SK-N-SH (cell line): Measurements from ENCODE around the gene TPM3. TPM values are rescaled to one million over a fixed set of nuclear protein-coding genes. Genes with fewer than 3 reads are reported as not detected.
"Not testable (repeated sequence)": the region's sequence is repeated elsewhere in the genome, so short reads cannot be mapped to it uniquely, and the experiment has no call there.

ENCODE experiments used
- CTCF ChIA-PET: fragments of 300-600, 350-600 bp; formaldehyde crosslinking; extraction: SDS; loops from one replicate; lab custom pipeline; 2021; lab: Yijun Ruan, JAX
- POLR2A ChIA-PET: fragments of 350-600 bp; sonication (Branson Sonifier 250); formaldehyde crosslinking; extraction: SDS; loops from one replicate; lab custom pipeline; 2020; ENCODE audit warnings: antibody characterized with exemption, inconsistent platforms; lab: Yijun Ruan, JAX
- DNase-seq: peaks from one replicate; pipeline ENCODE4 v3.0.0; 2012
- H2AFZ ChIP-seq: fragments of 200-600 bp; sonication (generic); 2 replicates; pipeline ENCODE4 v1.8.1; 2016; ENCODE audit warnings: antibody characterized with exemption, mild to moderate bottlenecking, low read depth
- H3F3A ChIP-seq: fragments of 200-600 bp; sonication (generic); replicated peaks from 2 replicates; pipeline ENCODE3; 2016; ENCODE audit warnings: antibody characterized with exemption, mild to moderate bottlenecking; ENCODE audit not compliant: insufficient read depth
- H3K27ac ChIP-seq, 2 experiments: fragments of 200-500 bp in 1 of 2; fragments of 200-600 bp in 1 of 2; sonication (Bioruptor generic) in 1 of 2; sonication (generic), shearing (Covaris generic) in 1 of 2; 2 replicates each; pipeline versions ENCODE4 v1.5.1 to v1.6.1; 2014 to 2016; ENCODE audit warnings: low read depth in 2 of 2, inconsistent platforms in 1 of 2, low read length in 1 of 2, mild to moderate bottlenecking in 1 of 2, mixed read lengths in 1 of 2
- H3K27me3 ChIP-seq: fragments of 200-600 bp; sonication (generic), shearing (Covaris generic); 2 replicates; pipeline ENCODE4 v1.6.1; 2016; ENCODE audit warnings: mixed run types; ENCODE audit not compliant: insufficient read depth
- H3K36me3 ChIP-seq, 2 experiments: fragments of 200-500 bp in 1 of 2; fragments of 200-600 bp in 1 of 2; sonication (Bioruptor generic) in 1 of 2; sonication (generic) in 1 of 2; replicated peaks in 1 of 2; 2 replicates each; pipeline versions ENCODE3 to v1.5.1; 2014 to 2016; ENCODE audit warnings: low read length in 1 of 2, mild to moderate bottlenecking in 1 of 2; ENCODE audit not compliant: insufficient read depth in 2 of 2, control insufficient read depth in 1 of 2
- H3K4me1 ChIP-seq, 2 experiments: fragments of 200-500 bp in 1 of 2; fragments of 200-600 bp in 1 of 2; sonication (Bioruptor generic) in 1 of 2; sonication (generic), shearing (Covaris generic) in 1 of 2; 2 replicates each; pipeline versions ENCODE4 v1.5.1 to v1.6.1; 2014 to 2016; ENCODE audit warnings: low read depth in 1 of 2, low read length in 1 of 2, mixed run types in 1 of 2; ENCODE audit not compliant: insufficient read depth in 2 of 2, control insufficient read depth in 1 of 2
- H3K4me2 ChIP-seq: fragments of 200-600 bp; sonication (generic), shearing (Covaris generic); 2 replicates; pipeline ENCODE4 v1.6.1; 2017; ENCODE audit warnings: mixed run types
- H3K4me3 ChIP-seq, 2 experiments: fragments of 200-500 bp in 1 of 2; fragments of 200-600 bp in 1 of 2; sonication (Bioruptor generic) in 1 of 2; sonication (generic), shearing (Covaris generic) in 1 of 2; 2 replicates each; pipeline versions ENCODE4 v1.5.1 to v1.8.1; 2014 to 2016; ENCODE audit warnings: low read depth in 2 of 2, inconsistent platforms in 1 of 2, low read length in 1 of 2, mild to moderate bottlenecking in 1 of 2, mixed read lengths in 1 of 2, moderate library complexity in 1 of 2
- H3K79me2 ChIP-seq: fragments of 200-600 bp; sonication (generic); 2 replicates; pipeline ENCODE4 v1.8.1; 2017; ENCODE audit warnings: mild to moderate bottlenecking; ENCODE audit not compliant: insufficient read depth
- H3K9ac ChIP-seq: fragments of 200-600 bp; sonication (generic); 2 replicates; pipeline ENCODE4 v1.6.1; 2017; ENCODE audit warnings: mixed run types
- H3K9me2 ChIP-seq: fragments of 200-600 bp; sonication (generic); 2 replicates; pipeline ENCODE4 v1.6.1; 2017; ENCODE audit warnings: mixed run types
- H3K9me3 ChIP-seq: fragments of 200-600 bp; sonication (generic); 2 replicates; pipeline ENCODE4 v1.6.1; 2017; ENCODE audit warnings: mixed run types, mild to moderate bottlenecking, moderate library complexity
- H4K20me1 ChIP-seq: fragments of 200-600 bp; sonication (generic); 2 replicates; pipeline ENCODE4 v1.6.1; 2017; ENCODE audit warnings: mild to moderate bottlenecking, mixed run types; ENCODE audit not compliant: insufficient read depth
- EZH2phosphoT487 ChIP-seq: fragments of 200-600 bp; sonication (generic); IDR thresholded peaks from 2 replicates; pipeline ENCODE4 v1.6.1; 2017; ENCODE audit warnings: low read depth, mixed run types, mild to moderate bottlenecking, antibody characterized with exemption, moderate library complexity, borderline replicate concordance
- GATA2 ChIP-seq: sonication (generic); formaldehyde crosslinking; IDR thresholded peaks from 2 replicates; pipeline ENCODE4 v1.5.0; 2020; ENCODE audit warnings: mild to moderate bottlenecking, missing genetic modification reagents
- JUND ChIP-seq: IDR thresholded peaks from 2 replicates; pipeline ENCODE4 v1.4.0; 2012
- NFIC ChIP-seq: IDR thresholded peaks from 2 replicates; pipeline ENCODE4 v1.4.0; 2012; ENCODE audit warnings: borderline replicate concordance
- POLR2AphosphoS5 ChIP-seq: IDR thresholded peaks from 2 replicates; pipeline ENCODE4 v1.6.1; 2012; ENCODE audit warnings: low read depth, low read length
- SIN3A ChIP-seq: IDR thresholded peaks from 2 replicates; pipeline ENCODE4 v1.6.1; 2012; ENCODE audit warnings: low read depth, mild to moderate bottlenecking, low read length, moderate library complexity, borderline replicate concordance
- TAF1 ChIP-seq: IDR thresholded peaks from 2 replicates; pipeline ENCODE4 v1.6.1; 2012; ENCODE audit warnings: low read depth, mild to moderate bottlenecking, low read length, moderate library complexity, borderline replicate concordance
- TEAD4 ChIP-seq: IDR thresholded peaks from 2 replicates; pipeline ENCODE4 v1.4.0; 2012; ENCODE audit warnings: mild to moderate bottlenecking, borderline replicate concordance; ENCODE audit not compliant: insufficient read depth
- WGBS: methylation state at CpG from one replicate; pipeline ENCODE4 v1.1.6; 2017; ENCODE audit warnings: low lambda C conversion rate; 5-methylcytosine and 5-hydroxymethylcytosine counted together
- polyA plus RNA-seq, 3 experiments: library from polyadenylated mRNA; depleted of rRNA; stranded (reverse); fragments of >200 nt; gene quantifications; 2 replicates each; pipeline ENCODE4 v1.2.3, GENCODE V29; 2012
- TF ChIP-seq, protein P1 (sequence below): IDR thresholded peaks from 2 replicates; pipeline ENCODE4 v1.4.0; 2012; ENCODE audit warnings: low read depth, borderline replicate concordance
- TF ChIP-seq, protein P2 (sequence below): IDR thresholded peaks from 2 replicates; pipeline ENCODE4 v1.4.0; 2012; ENCODE audit warnings: low read depth, borderline replicate concordance

The TPM3 gene
- polyA plus RNA-seq, 1 of the 3 experiments (the other 2 are of a cell fraction) = 324 TPM

DNA sequence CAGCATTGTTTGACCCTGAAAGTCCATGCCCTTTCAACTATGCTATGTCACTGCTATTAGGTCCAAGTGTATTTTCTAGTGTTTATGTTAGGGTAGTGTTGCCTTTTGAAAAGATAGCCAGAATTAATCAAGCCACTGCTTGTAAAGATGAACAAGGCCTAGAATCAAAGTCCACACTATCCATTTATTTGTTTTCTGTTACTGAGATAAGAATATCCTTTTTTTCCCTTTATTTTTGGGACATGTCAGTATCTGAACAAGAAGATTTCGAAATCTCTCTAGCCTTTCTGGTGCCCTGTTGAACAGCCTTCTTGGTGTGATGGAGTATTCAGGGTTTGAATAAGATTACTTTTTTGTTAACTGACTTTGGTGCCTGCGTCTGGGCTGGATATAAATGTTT lies 45.5 kb upstream of the TPM3 start:
- no peak overlapping the region for H3K27ac ChIP-seq
- H2AFZ ChIP-seq = no peak overlapping the region
- H3K9ac ChIP-seq = no peak overlapping the region
- H3K9me2 ChIP-seq = no peaks in the 10 kb centered on the region
- H3K79me2 ChIP-seq = peaks cover 93% of the 10 kb centered on the region
- H3K27me3 ChIP-seq = no peaks in the 10 kb centered on the region
- peaks cover 34% of the 10 kb centered on the region; the same call in 1 of the 2 replicates for H4K20me1 ChIP-seq
- TF ChIP-seq, protein P1, sequence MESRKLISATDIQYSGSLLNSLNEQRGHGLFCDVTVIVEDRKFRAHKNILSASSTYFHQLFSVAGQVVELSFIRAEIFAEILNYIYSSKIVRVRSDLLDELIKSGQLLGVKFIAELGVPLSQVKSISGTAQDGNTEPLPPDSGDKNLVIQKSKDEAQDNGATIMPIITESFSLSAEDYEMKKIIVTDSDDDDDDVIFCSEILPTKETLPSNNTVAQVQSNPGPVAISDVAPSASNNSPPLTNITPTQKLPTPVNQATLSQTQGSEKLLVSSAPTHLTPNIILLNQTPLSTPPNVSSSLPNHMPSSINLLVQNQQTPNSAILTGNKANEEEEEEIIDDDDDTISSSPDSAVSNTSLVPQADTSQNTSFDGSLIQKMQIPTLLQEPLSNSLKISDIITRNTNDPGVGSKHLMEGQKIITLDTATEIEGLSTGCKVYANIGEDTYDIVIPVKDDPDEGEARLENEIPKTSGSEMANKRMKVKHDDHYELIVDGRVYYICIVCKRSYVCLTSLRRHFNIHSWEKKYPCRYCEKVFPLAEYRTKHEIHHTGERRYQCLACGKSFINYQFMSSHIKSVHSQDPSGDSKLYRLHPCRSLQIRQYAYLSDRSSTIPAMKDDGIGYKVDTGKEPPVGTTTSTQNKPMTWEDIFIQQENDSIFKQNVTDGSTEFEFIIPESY = no peak
- TF ChIP-seq NFIC (no peak), JUND (no peak), TAF1 (no peak), TEAD4 (no peak), GATA2 (CRISPR knock-in tag) (no peak)
- TF ChIP-seq, all 33 proteins: peak for 0
- no peaks in the 10 kb centered on the region for H3K4me1 ChIP-seq
- no peaks in the 10 kb centered on the region for H3K9me3 ChIP-seq
- no peak overlapping the region for H3K4me2 ChIP-seq
- no peak overlapping the region for H3K4me3 ChIP-seq
- WGBS = 94% methylated on average over 2 of the region's 2 CpGs
- ChIA-PET POLR2A (no interaction called here), CTCF (interaction anchor here (0.6 kb wide), 1 partner anchor 15 kb away, joined by 3 read pairs; no protein-coding TSS in a partner anchor)
- H3K36me3 ChIP-seq = peaks cover 79 to 84% of the 10 kb centered on the region in 2 experiments
- H3F3A ChIP-seq = peaks cover 14% of the 10 kb centered on the region
- no peak for DNase-seq

DNA sequence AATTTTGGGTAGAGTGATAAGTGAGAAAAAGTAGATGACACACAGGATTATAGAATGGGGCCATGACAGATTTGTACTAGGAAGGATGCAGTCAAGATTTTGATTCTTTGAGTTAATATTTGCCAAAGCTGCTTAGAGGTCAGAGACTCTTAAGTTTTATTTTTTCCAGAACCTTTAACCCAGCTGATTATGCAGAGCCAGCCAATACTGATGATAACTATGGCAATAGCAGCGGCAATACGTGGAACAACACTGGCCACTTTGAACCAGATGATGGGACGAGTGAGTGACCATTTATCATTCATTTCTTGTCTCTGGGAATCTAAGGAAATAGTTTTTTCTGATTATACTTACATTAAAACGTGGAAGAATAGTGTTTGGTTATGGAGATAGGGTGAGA lies 45.0 kb upstream of the TPM3 start:
- TF ChIP-seq POLR2AphosphoS5 (no peak), EZH2phosphoT487 (no peak), SIN3A (no peak), JUND (no peak)
- TF ChIP-seq, protein P2, sequence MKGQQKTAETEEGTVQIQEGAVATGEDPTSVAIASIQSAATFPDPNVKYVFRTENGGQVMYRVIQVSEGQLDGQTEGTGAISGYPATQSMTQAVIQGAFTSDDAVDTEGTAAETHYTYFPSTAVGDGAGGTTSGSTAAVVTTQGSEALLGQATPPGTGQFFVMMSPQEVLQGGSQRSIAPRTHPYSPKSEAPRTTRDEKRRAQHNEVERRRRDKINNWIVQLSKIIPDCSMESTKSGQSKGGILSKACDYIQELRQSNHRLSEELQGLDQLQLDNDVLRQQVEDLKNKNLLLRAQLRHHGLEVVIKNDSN = no peak
- TF ChIP-seq, protein P1 = no peak
- Histone ChIP-seq H3K4me2 (no peak overlapping the region), H3K4me1 (no peaks in the 10 kb centered on the region), H3K9ac (no peak overlapping the region), H3K9me3 (no peaks in the 10 kb centered on the region), H3K4me3 (no peak overlapping the region), H3K36me3 (peaks cover 78 to 79% of the 10 kb centered on the region in 2 experiments), H3K79me2 (peaks cover 94% of the 10 kb centered on the region), H2AFZ (no peak overlapping the region), H3K27ac (no peak overlapping the region), H3K27me3 (no peaks in the 10 kb centered on the region), H3F3A (peaks cover 9% of the 10 kb centered on the region), H4K20me1 (peaks cover 31% of the 10 kb centered on the region; the same call in 1 of the 2 replicates), H3K9me2 (no peaks in the 10 kb centered on the region)
- DNase-seq = no peak
- 92% methylated on average over 4 of the region's 4 CpGs for WGBS
- CTCF ChIA-PET = interaction anchor here (0.6 kb wide), 1 partner anchor 14 kb away, joined by 3 read pairs; no protein-coding TSS in a partner anchor
- POLR2A ChIA-PET = no interaction called here

DNA sequence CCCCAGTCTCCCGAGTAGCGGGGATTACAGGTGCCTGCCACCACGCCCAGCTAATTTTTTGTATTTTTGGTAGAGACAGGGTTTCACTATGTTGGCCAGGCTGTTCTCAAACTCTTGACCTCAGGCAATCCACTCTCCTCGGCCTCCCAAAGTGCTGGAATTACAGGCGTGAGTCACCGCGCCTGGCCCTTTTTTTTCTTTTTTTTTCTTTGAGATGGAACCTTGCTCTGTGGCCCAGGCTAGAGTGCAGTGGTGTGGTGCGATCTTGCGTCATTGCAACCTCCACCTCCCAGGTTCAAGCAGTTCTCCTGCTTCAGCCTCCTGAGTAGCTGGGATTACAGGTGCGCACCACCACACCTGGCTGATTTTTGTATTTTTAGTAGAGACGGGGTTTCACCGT lies 41.2 kb upstream of the TPM3 start:
- 94% methylated on average over 12 of the region's 12 CpGs for WGBS
- H2AFZ ChIP-seq, H3F3A ChIP-seq, H3K27ac ChIP-seq, H3K4me3 ChIP-seq, H3K4me1 ChIP-seq, H3K9ac ChIP-seq, H4K20me1 ChIP-seq, POLR2A ChIA-PET, H3K9me2 ChIP-seq, CTCF ChIA-PET, H3K27me3 ChIP-seq, DNase-seq, H3K9me3 ChIP-seq, H3K4me2 ChIP-seq: not testable (repeated sequence)
- Histone ChIP-seq H3K36me3 (peaks cover 71 to 89% of the 10 kb centered on the region in 2 experiments), H3K79me2 (peaks cover 94% of the 10 kb centered on the region)

DNA sequence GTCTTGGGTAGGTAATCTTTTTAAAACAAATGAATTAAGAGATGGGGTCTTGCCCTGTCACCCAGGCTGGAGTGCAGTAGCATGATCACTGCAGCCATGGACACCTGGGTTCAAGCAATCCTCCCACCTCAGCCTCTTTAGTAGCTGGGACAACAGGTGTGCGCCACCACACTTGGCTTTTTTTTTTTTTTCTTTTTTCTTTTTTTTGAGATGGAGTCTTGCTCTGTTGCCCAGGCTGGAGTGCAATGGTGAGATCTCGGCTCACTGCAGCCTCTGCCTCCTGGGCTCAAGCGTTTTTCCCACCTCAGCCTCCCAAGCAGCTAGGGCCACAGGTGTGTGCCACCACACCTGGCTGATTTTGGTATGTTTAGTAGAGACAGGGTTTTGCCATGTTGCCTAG lies 39.2 kb upstream of the TPM3 start:
- Histone ChIP-seq H3K79me2 (peaks cover 94% of the 10 kb centered on the region), H3K36me3 (peaks cover 69 to 85% of the 10 kb centered on the region in 2 experiments), H4K20me1 (peaks cover 24% of the 10 kb centered on the region)
- CTCF ChIA-PET, DNase-seq, H3K9me3 ChIP-seq, H3K4me3 ChIP-seq, H2AFZ ChIP-seq, H3K9me2 ChIP-seq, POLR2A ChIA-PET, H3K9ac ChIP-seq, H3K27ac ChIP-seq, H3F3A ChIP-seq, H3K27me3 ChIP-seq, H3K4me2 ChIP-seq, H3K4me1 ChIP-seq: not testable (repeated sequence)
- 94% methylated on average over 3 of the region's 3 CpGs for WGBS
